ENCODE data around the gene BTBD1.

The BTBD1 gene

DNA sequence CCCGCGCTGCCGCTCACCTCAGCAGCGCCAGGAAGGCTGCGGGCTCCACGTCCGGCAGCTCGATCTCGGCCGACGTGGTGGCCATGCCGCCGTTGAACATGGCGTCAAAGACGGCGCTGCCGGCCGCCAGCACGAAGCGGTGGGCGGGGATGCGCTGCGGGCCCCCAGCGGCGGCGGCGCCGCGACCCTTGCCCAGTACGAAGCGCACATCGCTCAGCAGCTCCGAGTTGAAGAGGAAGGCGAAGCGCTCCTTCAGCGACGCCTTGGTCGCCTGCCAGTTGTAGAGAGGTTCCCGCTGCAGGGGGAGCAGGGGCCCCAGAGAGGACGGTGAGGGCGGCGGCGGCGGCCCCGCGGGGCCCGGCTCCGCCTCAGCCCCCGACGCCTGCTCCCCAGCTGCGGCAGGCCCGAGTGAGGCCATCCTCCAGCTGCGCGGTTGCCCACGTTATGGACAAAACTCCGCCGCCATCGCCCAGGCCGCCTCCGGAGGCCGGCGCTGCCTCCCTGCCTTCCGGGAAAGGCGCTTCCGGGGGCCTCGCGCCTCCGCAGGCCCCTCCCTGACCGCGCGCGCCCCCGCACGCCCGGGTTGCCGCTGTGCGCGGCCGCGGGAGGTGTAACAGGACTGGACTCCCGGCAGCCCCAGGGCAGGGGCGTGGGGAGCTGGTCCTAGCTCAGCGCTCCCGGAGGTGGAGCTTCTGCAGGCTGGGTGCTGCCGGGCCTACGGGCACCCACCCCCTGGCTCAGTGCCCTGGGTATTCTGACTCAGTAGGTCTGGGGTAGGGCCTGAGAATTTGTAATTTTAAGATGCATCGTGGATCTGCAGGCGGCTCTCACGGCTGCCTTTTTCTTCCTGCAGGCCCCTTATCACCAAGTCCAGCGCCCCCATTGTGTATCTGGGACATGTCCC is at the start of gene BTBD1:
Gene BTBD1 (minus strand): TSS at position 519 of the 904 bp plus-strand sequence. CDS start 101 bp downstream, at position 418.
- peak; percentile 100 for DNase-seq

DNA sequence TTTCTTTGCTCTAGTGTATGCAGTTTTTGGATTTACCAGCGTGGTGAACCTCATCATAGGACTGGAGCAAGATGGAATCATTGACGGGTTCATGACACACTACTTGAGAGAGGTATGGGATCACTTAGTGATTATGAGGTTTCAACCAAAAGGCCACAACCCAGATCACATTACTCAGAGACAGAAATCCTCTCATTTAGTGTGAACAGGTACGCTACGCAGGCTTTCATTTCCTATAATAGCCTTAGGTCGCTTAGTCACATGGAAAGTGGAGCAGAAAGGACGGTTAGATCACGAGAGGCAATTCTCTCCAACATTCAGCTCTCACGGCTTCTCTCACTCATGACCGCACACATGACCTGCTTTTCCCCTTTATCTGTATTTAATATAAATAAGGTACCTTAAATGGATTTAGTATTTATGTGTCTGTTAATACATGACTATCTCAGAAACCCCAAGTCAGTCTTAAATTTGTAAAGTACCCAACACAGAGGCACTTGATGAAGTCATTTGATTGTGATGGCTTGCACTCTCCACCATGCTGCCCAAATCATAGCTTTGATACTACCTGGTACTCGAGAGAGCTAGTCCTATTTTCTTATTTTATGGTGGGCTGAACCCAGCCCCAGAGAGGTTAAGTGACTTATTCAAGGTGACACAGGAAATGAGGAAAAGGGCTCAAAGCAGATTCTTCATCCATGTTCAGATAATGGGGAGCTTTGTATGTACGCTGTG is 48.9 kb upstream of the BTBD1 start:
- no peak for DNase-seq

GRCh38 chr15:83115410-83115809 is 48.4 kb upstream of the BTBD1 start:
- no peak for DNase-seq

DNA sequence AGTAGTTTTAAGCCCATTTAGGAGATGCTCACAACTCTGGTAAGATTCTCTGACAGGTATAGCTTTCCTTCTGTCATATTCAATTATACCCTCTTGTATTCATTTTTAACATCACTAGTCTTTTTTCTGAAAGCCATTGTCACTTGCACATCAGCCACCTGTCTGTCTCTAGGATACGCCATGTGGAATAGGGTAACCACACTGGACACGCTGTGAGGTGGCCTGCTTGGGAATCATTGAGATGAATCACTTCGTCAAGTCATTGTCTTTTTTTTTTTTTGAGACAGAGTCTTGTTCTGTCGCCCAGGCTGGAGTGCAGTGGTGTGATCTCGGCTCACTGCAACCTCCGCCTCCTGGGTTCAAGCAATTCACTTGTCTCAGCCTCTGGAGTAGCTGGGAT is 47.8 kb upstream of the BTBD1 start:
- DNase-seq: no peak

DNA sequence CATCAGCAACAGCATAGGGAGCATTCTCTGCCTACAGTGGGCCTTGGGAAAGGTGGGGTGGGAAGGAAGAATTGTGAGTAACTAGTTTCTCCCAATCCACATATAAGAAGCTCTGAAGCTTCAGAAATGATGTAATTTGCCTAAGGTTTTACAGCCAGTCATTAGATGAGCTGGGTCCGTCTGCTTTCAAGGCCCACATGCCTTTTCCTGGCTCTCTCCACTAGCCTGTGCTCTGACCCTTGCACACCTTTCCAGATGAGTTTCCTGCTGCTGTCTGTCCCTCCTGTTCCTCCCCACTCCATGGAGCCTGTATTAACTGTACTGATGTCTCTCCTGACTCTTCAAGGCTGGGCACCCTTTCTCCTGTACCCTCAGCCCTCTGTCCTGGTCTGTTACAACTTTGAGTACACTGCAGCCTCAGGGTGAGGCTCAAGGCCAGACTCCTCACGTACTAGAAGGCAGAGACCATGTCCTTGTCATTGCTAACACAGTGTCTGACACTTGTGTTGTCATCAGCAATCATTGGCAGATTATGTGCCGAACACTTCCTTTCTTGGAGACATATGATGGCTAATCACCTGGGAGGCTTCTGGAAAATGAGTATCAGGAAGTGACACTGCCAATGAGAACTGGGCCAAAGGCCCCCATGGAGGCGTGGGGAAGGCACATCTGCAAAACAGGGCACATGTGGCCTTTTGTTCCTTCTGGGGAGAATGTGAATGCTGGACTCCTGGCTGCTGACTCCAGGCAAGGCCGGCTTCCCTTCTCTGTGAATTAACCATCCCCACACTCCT is 47.0 kb upstream of the BTBD1 start:
- no peak for DNase-seq

- no peak for DNase-seq
Measured at GRCh38 chr15:83112956-83113299, 45.9 kb upstream of the BTBD1 start.

GRCh38 chr15:83112233-83112955 is 45.3 kb upstream of the BTBD1 start:
- DNase-seq: no peak

DNA sequence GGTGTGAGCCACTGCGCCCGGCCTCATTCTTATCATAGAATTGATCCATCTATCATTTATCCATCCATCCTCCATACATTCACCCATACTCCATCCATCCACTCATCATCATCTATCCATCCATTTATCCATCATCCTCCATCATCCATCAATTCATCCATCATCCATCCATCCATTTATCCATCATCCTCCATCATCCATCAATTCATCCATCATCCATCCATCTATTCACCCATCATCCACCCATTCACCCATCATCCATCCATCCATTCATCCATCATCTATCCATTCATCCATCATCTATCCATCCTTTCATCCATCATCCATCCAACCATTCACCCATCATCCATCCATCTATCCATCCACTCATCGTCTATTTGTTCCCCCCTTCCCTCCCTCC is 44.1 kb upstream of the BTBD1 start:
- no peak for DNase-seq

- DNase-seq: no peak
Measured at GRCh38 chr15:83110381-83110780, 43.3 kb upstream of the BTBD1 start.

GRCh38 chr15:83109532-83109931 is 42.5 kb upstream of the BTBD1 start:
- no peak for DNase-seq

DNA sequence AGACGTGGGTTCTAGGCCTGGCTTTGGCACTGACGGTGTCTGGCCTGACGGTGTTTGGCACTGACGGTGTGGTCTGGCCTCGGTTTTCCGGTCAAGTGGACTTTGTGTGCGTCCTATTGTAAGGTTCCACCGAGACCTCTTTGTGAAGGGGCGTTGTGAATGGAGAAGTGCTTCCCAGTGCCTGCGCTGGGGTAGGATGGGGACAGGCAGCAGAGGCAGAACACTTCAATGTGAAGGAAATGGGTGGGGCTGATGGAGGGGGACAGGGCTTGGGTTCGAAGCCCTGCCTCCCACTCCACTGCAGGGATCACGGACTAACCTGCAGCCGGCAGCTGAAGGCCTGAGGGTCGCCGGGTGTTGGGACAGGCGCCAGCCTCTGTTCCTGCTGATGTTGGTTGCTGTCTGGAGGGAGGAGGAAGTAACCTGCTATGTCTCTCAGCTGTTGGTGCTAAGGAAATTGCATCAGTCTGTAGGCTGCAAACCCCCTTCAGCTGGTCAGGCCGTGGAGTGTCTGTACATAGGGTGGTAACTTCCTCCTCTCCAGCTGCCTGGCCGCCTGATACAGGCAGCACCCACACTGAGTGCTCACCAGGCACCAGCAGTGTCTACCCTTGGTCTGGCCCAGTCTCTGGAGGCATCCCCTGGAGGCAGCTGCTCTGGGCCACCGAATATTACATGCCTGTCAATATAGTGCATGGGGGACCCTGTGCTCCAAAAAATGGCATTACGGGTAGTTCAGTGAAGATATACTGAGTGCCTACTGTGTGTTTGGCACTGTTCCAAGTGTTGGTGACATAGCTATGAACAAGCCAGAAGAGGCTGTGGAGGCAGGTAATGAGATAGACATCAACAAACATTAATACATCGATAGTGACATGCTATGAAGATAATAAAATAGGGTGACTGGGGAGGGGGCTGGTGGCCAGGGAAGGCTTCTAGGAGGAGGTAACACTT is 41.5 kb upstream of the BTBD1 start:
- peak; percentile 48 for DNase-seq

DNA sequence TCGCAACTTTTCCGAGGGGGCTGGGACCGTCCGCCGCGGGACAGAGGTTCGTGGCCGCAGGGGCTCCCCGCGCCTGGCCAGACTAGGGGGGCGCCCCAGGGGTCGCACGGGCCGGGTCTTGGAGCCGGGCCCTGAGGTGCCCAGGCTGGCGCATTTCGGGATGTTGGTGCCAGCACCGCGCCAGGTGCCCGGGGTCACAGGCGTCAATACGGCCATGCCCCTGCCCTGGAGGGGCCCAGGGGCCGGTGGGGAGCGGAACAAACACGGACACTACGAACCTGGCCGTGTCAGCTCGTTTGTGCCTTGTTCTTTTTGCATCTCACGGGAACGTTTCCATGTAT is 40.8 kb upstream of the BTBD1 start:
- DNase-seq: no peak

DNA sequence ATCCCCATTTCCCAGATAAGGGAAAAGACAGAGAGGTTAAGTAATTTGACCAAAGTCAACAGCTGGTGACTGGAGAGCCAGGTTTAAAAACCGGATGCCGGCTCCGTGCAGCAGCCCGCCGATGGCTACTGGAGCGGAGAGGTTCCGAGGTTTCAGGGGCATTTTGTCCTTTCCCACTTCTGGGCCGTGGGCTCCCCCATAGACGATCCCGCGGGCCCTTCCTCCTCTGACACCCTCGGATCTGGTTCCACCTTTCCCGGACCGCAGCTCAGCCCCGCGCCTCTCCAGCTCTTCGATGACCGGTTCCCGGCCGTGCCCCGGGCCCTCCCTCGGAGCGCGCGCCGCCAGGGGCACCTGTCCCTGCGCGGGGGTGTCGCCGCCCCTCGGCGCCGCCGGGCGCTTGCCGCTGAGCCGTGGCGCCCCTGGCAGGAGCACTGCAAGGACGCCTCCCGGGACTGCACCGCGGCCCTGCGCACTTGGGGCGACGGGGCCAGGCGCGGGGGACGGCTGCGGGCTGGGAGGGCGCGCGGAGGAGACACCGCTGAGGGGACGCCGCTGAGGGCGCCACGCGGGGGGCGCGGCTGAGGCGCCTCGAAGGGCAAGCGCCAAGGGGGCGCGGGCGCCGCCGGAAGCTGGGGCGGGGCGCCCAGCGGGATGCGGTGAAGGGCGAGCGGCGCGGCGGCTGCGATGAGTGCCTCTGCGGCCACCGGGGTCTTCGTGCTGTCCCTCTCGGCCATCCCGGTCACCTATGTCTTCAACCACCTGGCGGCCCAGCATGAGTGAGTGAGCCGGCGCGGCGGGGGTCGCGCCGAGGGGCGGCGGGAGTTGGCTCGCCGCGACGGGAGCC is 40.2 kb upstream of the BTBD1 start, which contains the start of gene TM6SF1:
Gene TM6SF1 (plus strand): TSS at position 652 of the 847 bp plus-strand sequence. CDS start 36 bp downstream, at position 688.
- DNase-seq: no peak

DNA sequence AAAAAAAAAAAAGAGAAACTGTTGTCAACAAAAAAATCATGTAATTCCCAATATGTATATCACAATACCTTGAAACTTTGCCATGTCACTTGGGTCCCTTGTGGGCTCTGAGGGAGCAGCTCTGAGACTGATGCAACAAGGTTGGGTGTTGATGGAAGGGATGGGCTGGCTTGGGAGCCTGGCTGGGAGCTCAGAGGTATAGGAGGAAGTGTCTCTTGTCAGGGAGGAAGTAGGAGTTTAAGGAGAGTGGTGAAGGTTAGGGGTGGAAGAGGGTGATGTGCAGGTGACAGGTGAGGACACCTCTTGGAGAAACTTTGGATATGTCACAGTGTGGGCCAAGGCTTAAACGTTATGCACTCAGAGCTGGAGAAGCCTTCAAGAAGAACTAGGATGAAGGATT is 38.4 kb upstream of the BTBD1 start:
- no peak for DNase-seq

GRCh38 chr15:83104141-83104540 is 37.1 kb upstream of the BTBD1 start:
- no peak for DNase-seq

DNA sequence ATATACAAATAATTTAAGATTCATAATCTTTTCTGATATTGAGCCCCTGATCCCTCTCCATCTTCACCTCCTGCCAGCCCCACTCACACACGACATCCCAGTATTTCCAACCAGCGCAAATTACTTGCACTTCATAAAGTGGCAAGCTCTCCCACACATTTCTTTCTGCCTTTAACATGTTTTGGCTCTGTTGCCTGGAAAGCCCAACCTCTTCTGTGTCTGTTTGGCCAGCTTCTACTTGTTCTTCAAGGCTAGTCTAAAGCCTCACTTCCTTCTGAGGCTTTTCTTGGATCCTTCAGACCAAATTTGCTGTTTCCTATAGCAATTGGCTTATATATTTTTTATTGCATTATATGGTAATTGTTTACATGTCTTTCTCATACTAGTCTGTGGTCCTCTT is 35.3 kb upstream of the BTBD1 start:
- no peak for DNase-seq

DNA sequence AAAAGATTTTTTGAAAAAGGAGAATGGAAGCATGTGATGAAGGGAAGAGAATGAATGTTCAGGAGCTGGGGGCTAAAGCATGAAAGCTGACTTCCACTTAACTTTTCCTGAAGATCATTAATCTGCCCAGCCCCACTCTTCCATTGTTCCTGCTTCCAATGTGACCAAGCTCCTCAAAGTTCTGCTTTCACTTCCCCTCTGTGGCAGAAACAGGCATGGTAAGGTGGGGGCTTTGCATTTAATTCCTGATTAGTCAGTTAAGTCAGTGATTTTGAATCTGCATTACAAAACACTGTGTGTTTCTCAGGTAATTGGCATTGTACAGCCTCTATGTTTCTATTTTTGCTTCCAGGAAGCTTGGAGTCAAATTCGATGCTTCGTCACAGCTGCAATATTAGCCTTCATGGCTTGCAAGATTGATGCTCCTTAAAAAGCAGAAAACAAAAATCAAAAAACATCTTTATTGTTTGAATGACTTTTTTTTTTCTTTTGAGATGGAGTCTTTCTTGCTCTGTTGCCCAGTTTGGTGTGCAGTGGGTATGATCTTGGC is 33.1 kb upstream of the BTBD1 start:
- no peak for DNase-seq

DNA sequence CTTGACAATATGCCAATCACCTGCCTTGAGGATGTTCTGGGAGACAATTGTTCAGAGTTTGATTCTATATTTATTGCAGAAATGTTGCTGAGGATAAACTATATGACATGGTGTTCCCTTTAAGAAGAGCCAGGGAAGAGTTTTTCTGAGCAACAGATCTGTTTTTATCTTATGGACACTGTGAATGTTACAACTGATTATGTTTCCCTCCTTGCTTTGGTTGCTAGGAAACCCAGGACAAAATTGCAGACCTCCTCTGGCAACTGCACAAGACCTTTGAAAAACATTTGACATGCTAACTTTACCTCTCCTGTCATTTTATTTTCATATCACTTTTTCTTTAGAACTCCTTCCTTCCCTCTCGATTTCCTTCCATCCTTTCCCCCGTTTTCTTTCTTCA is 32.2 kb upstream of the BTBD1 start:
- no peak for DNase-seq

- no peak for DNase-seq
Measured at GRCh38 chr15:83098079-83098478, 31.0 kb upstream of the BTBD1 start.

GRCh38 chr15:83094583-83094982 is 27.5 kb upstream of the BTBD1 start:
- no peak for DNase-seq

All from NCI-H226 (cell line).